Vagina (tissue), 2 donors: ENCODE results near the gene GPR137B.

ENCODE experiments used
- POLR2A ChIP-seq, 2 donors: fragments of 450-650 bp; IDR thresholded peaks; one replicate each; pipeline ENCODE4 v1.6.1; 2017; ENCODE audit warnings: antibody characterized with exemption in 2 of 2, mild to moderate bottlenecking in 2 of 2, moderate library complexity in 2 of 2
- TF ChIP-seq, protein P1 (sequence below), 3 experiments: fragments of 450-650 bp in 2 of 3; fragments of 200-600 bp in 1 of 3; sonication (generic) in 1 of 3; IDR thresholded peaks; one replicate each; pipeline ENCODE4 v1.5.1; 2017 to 2019; ENCODE audit warnings: antibody characterized with exemption in 3 of 3, mild to moderate bottlenecking in 2 of 3, moderate library complexity in 2 of 3

DNA sequence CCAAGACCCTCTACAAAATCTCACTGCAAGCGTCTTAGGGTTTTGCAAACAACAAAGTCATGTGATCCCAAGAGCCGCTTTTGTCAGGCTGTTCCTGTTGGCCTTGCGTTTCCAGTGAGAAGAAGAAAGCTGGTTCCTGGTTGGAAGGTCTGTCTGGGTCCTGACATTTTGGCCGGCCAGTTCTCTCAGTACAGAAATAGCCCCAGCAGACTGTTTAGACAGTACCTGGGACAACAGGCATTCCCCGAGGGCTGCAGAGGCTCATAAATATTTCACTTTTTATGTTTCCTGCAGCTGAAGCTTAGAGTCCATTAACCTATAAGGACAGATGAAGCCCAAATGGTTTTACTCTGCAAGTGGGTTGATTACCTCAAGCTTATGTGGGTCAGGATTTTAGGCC, 8.6 kb downstream of the GPR137B start:
- TF ChIP-seq, protein P1, sequence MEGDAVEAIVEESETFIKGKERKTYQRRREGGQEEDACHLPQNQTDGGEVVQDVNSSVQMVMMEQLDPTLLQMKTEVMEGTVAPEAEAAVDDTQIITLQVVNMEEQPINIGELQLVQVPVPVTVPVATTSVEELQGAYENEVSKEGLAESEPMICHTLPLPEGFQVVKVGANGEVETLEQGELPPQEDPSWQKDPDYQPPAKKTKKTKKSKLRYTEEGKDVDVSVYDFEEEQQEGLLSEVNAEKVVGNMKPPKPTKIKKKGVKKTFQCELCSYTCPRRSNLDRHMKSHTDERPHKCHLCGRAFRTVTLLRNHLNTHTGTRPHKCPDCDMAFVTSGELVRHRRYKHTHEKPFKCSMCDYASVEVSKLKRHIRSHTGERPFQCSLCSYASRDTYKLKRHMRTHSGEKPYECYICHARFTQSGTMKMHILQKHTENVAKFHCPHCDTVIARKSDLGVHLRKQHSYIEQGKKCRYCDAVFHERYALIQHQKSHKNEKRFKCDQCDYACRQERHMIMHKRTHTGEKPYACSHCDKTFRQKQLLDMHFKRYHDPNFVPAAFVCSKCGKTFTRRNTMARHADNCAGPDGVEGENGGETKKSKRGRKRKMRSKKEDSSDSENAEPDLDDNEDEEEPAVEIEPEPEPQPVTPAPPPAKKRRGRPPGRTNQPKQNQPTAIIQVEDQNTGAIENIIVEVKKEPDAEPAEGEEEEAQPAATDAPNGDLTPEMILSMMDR (IDR thresholded peaks at IDR 0.05), result no peak
- TF ChIP-seq POLR2A (IDR thresholded peaks at IDR 0.05), result no peak
